ENCODE measurements around the gene STK39.

DNA sequence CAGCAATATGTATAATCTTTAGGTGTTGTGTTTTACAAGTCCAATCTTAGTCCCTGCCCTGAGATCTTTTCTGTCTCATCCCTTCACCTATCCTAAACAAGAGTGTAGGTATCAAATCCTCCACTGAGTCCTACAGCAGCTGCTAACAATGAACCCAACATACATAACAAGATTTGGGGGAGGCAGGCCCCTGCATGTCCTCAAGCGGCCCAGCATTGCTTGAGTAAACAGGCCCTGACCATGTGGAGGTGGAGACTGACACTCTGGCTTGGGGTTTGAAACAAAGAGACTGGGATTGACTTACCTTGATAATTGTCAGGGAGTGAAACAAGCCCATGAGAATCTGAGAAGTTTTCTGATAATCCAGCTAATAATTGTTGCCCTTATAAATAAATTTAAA, 213.4 kb downstream of the STK39 start:
- TF ChIP-seq MAFK (IDR thresholded peaks at IDR 0.05; ENCODE audit: low read depth, low read length) (no peak), CEBPB (IDR thresholded peaks at IDR 0.05; ENCODE audit: low read depth, low read length) (no peak), POLR2A (IDR thresholded peaks at IDR 0.05; ENCODE audit: low read depth, low read length) (no peak), RCOR1 (IDR thresholded peaks at IDR 0.05; ENCODE audit: insufficient replicate concordance, low read length) (no peak)
- TF ChIP-seq, protein P1, sequence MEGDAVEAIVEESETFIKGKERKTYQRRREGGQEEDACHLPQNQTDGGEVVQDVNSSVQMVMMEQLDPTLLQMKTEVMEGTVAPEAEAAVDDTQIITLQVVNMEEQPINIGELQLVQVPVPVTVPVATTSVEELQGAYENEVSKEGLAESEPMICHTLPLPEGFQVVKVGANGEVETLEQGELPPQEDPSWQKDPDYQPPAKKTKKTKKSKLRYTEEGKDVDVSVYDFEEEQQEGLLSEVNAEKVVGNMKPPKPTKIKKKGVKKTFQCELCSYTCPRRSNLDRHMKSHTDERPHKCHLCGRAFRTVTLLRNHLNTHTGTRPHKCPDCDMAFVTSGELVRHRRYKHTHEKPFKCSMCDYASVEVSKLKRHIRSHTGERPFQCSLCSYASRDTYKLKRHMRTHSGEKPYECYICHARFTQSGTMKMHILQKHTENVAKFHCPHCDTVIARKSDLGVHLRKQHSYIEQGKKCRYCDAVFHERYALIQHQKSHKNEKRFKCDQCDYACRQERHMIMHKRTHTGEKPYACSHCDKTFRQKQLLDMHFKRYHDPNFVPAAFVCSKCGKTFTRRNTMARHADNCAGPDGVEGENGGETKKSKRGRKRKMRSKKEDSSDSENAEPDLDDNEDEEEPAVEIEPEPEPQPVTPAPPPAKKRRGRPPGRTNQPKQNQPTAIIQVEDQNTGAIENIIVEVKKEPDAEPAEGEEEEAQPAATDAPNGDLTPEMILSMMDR (conservative IDR thresholded peaks at IDR 0.05; ENCODE audit: low read depth, low read length) = no peak
- TF ChIP-seq, protein P2, sequence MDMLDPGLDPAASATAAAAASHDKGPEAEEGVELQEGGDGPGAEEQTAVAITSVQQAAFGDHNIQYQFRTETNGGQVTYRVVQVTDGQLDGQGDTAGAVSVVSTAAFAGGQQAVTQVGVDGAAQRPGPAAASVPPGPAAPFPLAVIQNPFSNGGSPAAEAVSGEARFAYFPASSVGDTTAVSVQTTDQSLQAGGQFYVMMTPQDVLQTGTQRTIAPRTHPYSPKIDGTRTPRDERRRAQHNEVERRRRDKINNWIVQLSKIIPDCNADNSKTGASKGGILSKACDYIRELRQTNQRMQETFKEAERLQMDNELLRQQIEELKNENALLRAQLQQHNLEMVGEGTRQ (IDR thresholded peaks at IDR 0.05; ENCODE audit: low read depth, low read length) = no peak
